ENCODE results near the gene CHMP6. TPM values are rescaled to one million over a fixed set of nuclear protein-coding genes. Genes with fewer than 3 reads are reported as not detected.
A peak's percentile ranks its signal among the peaks of the same experiment; 100 is the strongest.

The CHMP6 gene
- total and polyA plus RNA-seq, 2 donors, result 6.3 to 30.8 TPM

- no peaks in the 10 kb centered on the region for H3K9me3 ChIP-seq (ENCODE audit: control insufficient read depth in 2 of 2, insufficient read depth in 1 of 2, low read length in 1 of 2)
- 56% methylated on average over 21 of the region's 21 CpGs for WGBS
- peaks cover 22 to 31% of the 10 kb centered on the region in 2 donors for H3K36me3 ChIP-seq (ENCODE audit: control insufficient read depth in 2 of 2, insufficient read depth in 2 of 2, low read length in 1 of 2)
- peaks cover 17 to 60% of the 10 kb centered on the region in 2 donors for H3K27me3 ChIP-seq (ENCODE audit: control insufficient read depth in 2 of 2, insufficient read depth in 1 of 2, low read length in 1 of 2)
- H3K4me1 ChIP-seq (ENCODE audit: control insufficient read depth in 2 of 2, insufficient read depth in 2 of 2, low read length in 2 of 2), result peaks cover 5 to 14% of the 10 kb centered on the region in 2 donors
- H3K27ac ChIP-seq (ENCODE audit: low read depth in 1 of 2, low read length in 1 of 2), result no peak overlapping the region
- H3K4me3 ChIP-seq (ENCODE audit: low read length in 2 of 2), result no peak overlapping the region
- DNase-seq (ENCODE audit: low read depth in 6 of 9, low spot score in 9 of 9), result no peak
Observed at GRCh38 chr17:81002409-81003361, 11.0 kb downstream of the CHMP6 start.

- peaks cover 17 to 60% of the 10 kb centered on the region in 2 donors for H3K27me3 ChIP-seq (ENCODE audit: control insufficient read depth in 2 of 2, insufficient read depth in 1 of 2, low read length in 1 of 2)
- no peak overlapping the region for H3K27ac ChIP-seq (ENCODE audit: low read depth in 1 of 2, low read length in 1 of 2)
- H3K9me3 ChIP-seq (ENCODE audit: control insufficient read depth in 2 of 2, insufficient read depth in 1 of 2, low read length in 1 of 2), result no peaks in the 10 kb centered on the region
- H3K4me3 ChIP-seq (ENCODE audit: low read length in 2 of 2), result peak overlapping the region in 1 of 2 donors; percentile 26
- H3K4me1 ChIP-seq (ENCODE audit: control insufficient read depth in 2 of 2, insufficient read depth in 2 of 2, low read length in 2 of 2), result peaks cover 5 to 22% of the 10 kb centered on the region in 2 donors
- peaks cover 11 to 19% of the 10 kb centered on the region in 2 donors for H3K36me3 ChIP-seq (ENCODE audit: control insufficient read depth in 2 of 2, insufficient read depth in 2 of 2, low read length in 1 of 2)
- DNase-seq (ENCODE audit: low read depth in 6 of 9, low spot score in 9 of 9), result no peak
- WGBS, result 4% methylated on average over 72 of the region's 72 CpGs
Observed at GRCh38 chr17:81003711-81004475, 12.3 kb downstream of the CHMP6 start.

- Histone ChIP-seq H3K4me3 (ENCODE audit: low read length in 2 of 2) (no peak overlapping the region), H3K9me3 (ENCODE audit: control insufficient read depth in 2 of 2, insufficient read depth in 1 of 2, low read length in 1 of 2) (peaks cover 0 to 14% of the 10 kb centered on the region in 2 donors), H3K4me1 (ENCODE audit: control insufficient read depth in 2 of 2, insufficient read depth in 2 of 2, low read length in 2 of 2) (peaks cover 8 to 36% of the 10 kb centered on the region in 2 donors), H3K27ac (ENCODE audit: low read depth in 1 of 2, low read length in 1 of 2) (no peak overlapping the region), H3K27me3 (ENCODE audit: control insufficient read depth in 2 of 2, insufficient read depth in 1 of 2, low read length in 1 of 2) (peaks cover 17 to 51% of the 10 kb centered on the region in 2 donors), H3K36me3 (ENCODE audit: control insufficient read depth in 2 of 2, insufficient read depth in 2 of 2, low read length in 1 of 2) (no peaks in the 10 kb centered on the region)
- no peak for DNase-seq (ENCODE audit: low read depth in 6 of 9, low spot score in 9 of 9)
- WGBS, result 90% methylated on average over 10 of the region's 10 CpGs
Observed at GRCh38 chr17:81006891-81007290, 15.2 kb downstream of the CHMP6 start.

- H3K9me3 ChIP-seq (ENCODE audit: control insufficient read depth in 2 of 2, insufficient read depth in 1 of 2, low read length in 1 of 2), result peaks cover 0 to 14% of the 10 kb centered on the region in 2 donors
- no peak for DNase-seq (ENCODE audit: low read depth in 6 of 9, low spot score in 9 of 9)
- H3K4me1 ChIP-seq (ENCODE audit: control insufficient read depth in 2 of 2, insufficient read depth in 2 of 2, low read length in 2 of 2), result peaks cover 8 to 33% of the 10 kb centered on the region in 2 donors
- 95% methylated on average over 11 of the region's 11 CpGs for WGBS
- H3K27me3 ChIP-seq (ENCODE audit: control insufficient read depth in 2 of 2, insufficient read depth in 1 of 2, low read length in 1 of 2), result peaks cover 13 to 39% of the 10 kb centered on the region in 2 donors
- no peak overlapping the region for H3K4me3 ChIP-seq (ENCODE audit: low read length in 2 of 2)
- H3K27ac ChIP-seq (ENCODE audit: low read depth in 1 of 2, low read length in 1 of 2), result no peak overlapping the region
- no peaks in the 10 kb centered on the region for H3K36me3 ChIP-seq (ENCODE audit: control insufficient read depth in 2 of 2, insufficient read depth in 2 of 2, low read length in 1 of 2)
Observed at GRCh38 chr17:81008140-81008539, 16.5 kb downstream of the CHMP6 start.

GRCh38 chr17:81009136-81009535, 17.5 kb downstream of the CHMP6 start:
- WGBS, result 55% methylated on average over 14 of the region's 14 CpGs

GRCh38 chr17:81010935-81011334, 19.3 kb downstream of the CHMP6 start:
- Histone ChIP-seq H3K27me3 (ENCODE audit: control insufficient read depth in 2 of 2, insufficient read depth in 1 of 2, low read length in 1 of 2) (peaks cover 3 to 12% of the 10 kb centered on the region in 2 donors), H3K27ac (ENCODE audit: low read depth in 1 of 2, low read length in 1 of 2) (no peak overlapping the region), H3K4me3 (ENCODE audit: low read length in 2 of 2) (no peak overlapping the region), H3K4me1 (ENCODE audit: control insufficient read depth in 2 of 2, insufficient read depth in 2 of 2, low read length in 2 of 2) (peaks cover 4 to 22% of the 10 kb centered on the region in 2 donors), H3K9me3 (ENCODE audit: control insufficient read depth in 2 of 2, insufficient read depth in 1 of 2, low read length in 1 of 2) (peaks cover 0 to 14% of the 10 kb centered on the region in 2 donors), H3K36me3 (ENCODE audit: control insufficient read depth in 2 of 2, insufficient read depth in 2 of 2, low read length in 1 of 2) (no peaks in the 10 kb centered on the region)
- WGBS, result 96% methylated on average over 2 of the region's 2 CpGs
- DNase-seq (ENCODE audit: low read depth in 6 of 9, low spot score in 9 of 9), result no peak

More at GRCh38 chr17:81009136-81009535, 17.5 kb downstream of the CHMP6 start:
- peaks cover 8 to 28% of the 10 kb centered on the region in 2 donors for H3K4me1 ChIP-seq (ENCODE audit: control insufficient read depth in 2 of 2, insufficient read depth in 2 of 2, low read length in 2 of 2)
- H3K9me3 ChIP-seq (ENCODE audit: control insufficient read depth in 2 of 2, insufficient read depth in 1 of 2, low read length in 1 of 2), result peaks cover 0 to 14% of the 10 kb centered on the region in 2 donors
- peak overlapping the region in 1 of 2 donors; percentile 10 for H3K4me3 ChIP-seq (ENCODE audit: low read length in 2 of 2)
- peak in 2 of 9 donors; percentile 21 to 68 for DNase-seq (ENCODE audit: low read depth in 6 of 9, low spot score in 9 of 9)
- peaks cover 7 to 30% of the 10 kb centered on the region in 2 donors for H3K27me3 ChIP-seq (ENCODE audit: control insufficient read depth in 2 of 2, insufficient read depth in 1 of 2, low read length in 1 of 2)
- no peaks in the 10 kb centered on the region for H3K36me3 ChIP-seq (ENCODE audit: control insufficient read depth in 2 of 2, insufficient read depth in 2 of 2, low read length in 1 of 2)
- peak overlapping the region in 1 of 2 donors; percentile 82 for H3K27ac ChIP-seq (ENCODE audit: low read depth in 1 of 2, low read length in 1 of 2)

GRCh38 chr17:81011951-81012350, 20.3 kb downstream of the CHMP6 start:
- Histone ChIP-seq H3K9me3 (ENCODE audit: control insufficient read depth in 2 of 2, insufficient read depth in 1 of 2, low read length in 1 of 2) (peaks cover 0 to 14% of the 10 kb centered on the region in 2 donors), H3K4me1 (ENCODE audit: control insufficient read depth in 2 of 2, insufficient read depth in 2 of 2, low read length in 2 of 2) (peaks cover 4 to 22% of the 10 kb centered on the region in 2 donors), H3K4me3 (ENCODE audit: low read length in 2 of 2) (no peak overlapping the region), H3K27ac (ENCODE audit: low read depth in 1 of 2, low read length in 1 of 2) (no peak overlapping the region), H3K27me3 (ENCODE audit: control insufficient read depth in 2 of 2, insufficient read depth in 1 of 2, low read length in 1 of 2) (peaks cover 0 to 1% of the 10 kb centered on the region in 2 donors), H3K36me3 (ENCODE audit: control insufficient read depth in 2 of 2, insufficient read depth in 2 of 2, low read length in 1 of 2) (no peaks in the 10 kb centered on the region)
- WGBS, result 93% methylated on average over 3 of the region's 3 CpGs
- no peak for DNase-seq (ENCODE audit: low read depth in 6 of 9, low spot score in 9 of 9)

GRCh38 chr17:81012574-81013447, 21.2 kb downstream of the CHMP6 start:
- H3K4me1 ChIP-seq (ENCODE audit: control insufficient read depth in 2 of 2, insufficient read depth in 2 of 2, low read length in 2 of 2), result peaks cover 8 to 30% of the 10 kb centered on the region in 2 donors
- H3K27me3 ChIP-seq (ENCODE audit: control insufficient read depth in 2 of 2, insufficient read depth in 1 of 2, low read length in 1 of 2), result no peaks in the 10 kb centered on the region
- 98% methylated on average over 13 of the region's 13 CpGs for WGBS
- no peak overlapping the region for H3K4me3 ChIP-seq (ENCODE audit: low read length in 2 of 2)
- peaks cover 0 to 20% of the 10 kb centered on the region in 2 donors for H3K9me3 ChIP-seq (ENCODE audit: control insufficient read depth in 2 of 2, insufficient read depth in 1 of 2, low read length in 1 of 2)
- H3K27ac ChIP-seq (ENCODE audit: low read depth in 1 of 2, low read length in 1 of 2), result no peak overlapping the region
- no peaks in the 10 kb centered on the region for H3K36me3 ChIP-seq (ENCODE audit: control insufficient read depth in 2 of 2, insufficient read depth in 2 of 2, low read length in 1 of 2)
- DNase-seq (ENCODE audit: low read depth in 6 of 9, low spot score in 9 of 9), result no peak

Data from thymus (tissue), 11 donors.